ENCODE results near the gene PCYOX1L.

PCYOX1L gene

DNA sequence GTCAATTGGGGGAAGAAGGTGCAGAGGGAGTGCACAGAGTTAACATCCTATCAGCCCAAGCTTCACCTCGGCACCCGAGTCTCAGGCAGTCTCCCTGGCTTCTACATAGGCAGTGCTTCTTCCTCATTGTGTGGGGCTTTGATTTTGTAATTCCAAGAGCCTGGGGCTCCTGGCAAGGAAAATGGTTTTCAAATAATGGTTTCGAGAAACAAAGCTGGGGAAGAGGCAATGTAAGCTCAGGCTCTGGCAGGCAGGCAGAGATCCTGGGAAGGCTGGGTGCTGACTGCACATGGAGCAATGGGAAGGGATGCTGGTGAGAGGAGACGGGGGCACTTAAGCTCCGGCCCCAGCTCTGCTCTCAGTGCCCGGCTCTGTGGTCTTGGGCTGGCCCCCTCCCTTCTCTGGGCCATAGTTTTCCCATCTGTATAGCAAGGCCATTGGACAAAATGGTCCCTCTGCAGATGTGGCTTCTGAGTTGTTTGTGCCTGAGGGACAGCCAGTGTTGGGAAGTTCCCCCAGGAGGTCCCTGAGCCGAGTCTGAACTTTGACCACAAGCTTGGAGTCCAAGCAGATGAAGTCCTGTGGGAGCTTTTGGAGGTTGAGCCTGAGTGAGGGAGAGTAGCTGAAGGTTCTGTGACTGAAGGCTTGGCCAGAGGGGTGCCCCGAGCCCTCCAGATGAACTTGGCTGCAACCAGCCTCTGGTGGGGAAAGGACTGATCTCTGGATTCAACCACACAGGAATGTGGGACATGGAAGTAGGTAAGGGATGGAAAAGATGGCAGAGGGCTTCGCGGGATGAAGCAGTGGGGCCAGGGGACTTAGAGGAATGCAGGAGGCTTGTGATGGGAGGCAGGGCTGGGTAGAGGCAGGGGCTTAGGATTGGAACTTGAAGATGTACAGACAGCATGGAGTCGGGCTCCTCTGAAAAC, 49.7 kb downstream of the PCYOX1L start:
- no peak for DNase-seq (ENCODE audit: low read depth in 2 of 2)

DNA sequence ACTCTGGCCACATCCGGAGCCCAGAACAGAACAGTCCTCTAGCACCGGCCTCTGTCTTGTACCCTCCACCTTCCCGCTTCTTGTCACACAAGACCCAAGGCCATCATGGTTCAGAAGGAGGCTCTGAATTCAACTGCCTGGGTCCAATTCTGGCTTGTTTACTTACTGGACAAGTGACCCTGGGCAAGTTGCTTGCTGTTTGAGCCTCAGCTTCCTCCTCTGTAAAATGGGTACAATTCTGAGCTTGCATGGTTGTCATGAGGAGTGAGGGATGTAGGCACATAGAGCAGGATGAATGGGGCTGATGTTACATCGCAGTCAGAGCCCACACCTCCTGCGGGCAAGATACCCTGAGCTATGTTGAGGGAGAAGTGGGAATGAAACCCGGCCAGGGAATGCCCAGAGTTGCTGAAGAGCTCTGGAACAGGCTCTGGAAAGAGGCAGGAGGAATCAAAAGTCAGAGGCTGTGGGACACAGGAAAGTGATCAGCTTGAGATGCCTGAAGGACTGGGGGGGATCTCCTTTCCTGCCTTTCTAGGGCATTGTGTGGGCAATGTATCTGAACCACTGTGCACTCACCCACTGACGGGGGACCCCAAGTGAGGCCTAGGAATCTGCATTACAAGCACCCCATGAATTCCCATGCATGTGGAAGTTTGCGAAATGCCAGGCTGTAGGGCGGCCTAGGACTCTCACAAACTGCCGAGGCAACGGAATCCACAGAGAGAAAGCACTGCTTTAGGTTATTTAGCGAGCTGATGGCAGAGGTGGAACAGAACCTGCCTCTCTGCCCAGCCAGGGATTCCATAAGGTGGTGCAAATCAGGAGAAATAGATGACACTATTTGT, 50.6 kb downstream of the PCYOX1L start:
- no peak for DNase-seq (ENCODE audit: low read depth in 2 of 2)

DNA sequence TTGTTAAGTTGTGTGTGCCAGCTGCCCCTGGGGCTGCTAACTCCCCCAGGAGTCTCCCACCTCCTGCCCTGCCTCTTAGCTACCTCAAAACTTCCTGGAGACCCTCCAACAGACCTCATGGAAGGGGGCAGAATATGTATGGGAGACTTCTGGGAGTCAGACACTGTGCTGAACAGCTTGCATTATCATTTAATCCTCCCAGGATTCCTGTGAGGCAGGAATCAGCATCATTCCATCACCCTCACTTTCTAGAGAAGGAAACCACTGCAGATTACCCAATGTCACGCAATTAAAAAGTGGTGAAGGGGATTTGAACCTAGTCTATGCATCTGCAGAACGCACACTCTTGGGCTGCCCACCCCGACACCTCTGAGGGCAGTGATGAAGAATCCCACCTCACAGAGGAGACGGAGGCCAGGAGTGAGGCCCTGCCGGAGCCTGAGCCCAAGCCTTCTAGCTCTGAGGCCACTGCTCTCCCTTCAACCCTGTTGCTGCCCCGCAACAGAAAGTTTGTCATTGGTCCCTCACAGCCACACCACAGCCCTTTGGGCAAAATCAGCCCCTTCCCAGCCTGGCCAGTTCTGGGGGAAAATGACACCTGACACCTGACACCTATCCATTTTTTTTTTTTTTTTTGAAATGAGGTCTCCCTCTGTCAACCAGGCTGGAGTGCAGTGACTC, 51.6 kb downstream of the PCYOX1L start:
- no peak for DNase-seq (ENCODE audit: low read depth in 2 of 2)

DNA sequence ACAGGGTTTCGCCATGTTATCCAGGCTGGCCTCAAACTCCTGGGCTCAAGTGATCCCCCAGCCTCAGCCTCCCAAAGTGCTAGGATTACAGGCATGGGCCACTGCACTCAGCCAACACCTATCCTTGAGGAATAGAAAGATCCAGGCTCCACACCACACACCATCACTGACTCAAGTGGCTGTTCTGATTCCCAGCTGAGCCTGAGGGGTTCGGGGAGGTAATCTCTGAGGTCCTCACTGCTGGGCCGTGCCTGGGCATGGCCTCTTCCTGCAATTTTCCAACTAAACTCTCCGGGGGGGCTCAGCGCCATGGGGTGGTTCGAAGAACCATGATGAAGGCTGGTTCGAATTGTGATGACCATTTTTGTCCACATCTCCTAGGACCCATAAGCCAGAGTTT, 52.2 kb downstream of the PCYOX1L start:
- DNase-seq (ENCODE audit: low read depth in 2 of 2), result no peak

DNA sequence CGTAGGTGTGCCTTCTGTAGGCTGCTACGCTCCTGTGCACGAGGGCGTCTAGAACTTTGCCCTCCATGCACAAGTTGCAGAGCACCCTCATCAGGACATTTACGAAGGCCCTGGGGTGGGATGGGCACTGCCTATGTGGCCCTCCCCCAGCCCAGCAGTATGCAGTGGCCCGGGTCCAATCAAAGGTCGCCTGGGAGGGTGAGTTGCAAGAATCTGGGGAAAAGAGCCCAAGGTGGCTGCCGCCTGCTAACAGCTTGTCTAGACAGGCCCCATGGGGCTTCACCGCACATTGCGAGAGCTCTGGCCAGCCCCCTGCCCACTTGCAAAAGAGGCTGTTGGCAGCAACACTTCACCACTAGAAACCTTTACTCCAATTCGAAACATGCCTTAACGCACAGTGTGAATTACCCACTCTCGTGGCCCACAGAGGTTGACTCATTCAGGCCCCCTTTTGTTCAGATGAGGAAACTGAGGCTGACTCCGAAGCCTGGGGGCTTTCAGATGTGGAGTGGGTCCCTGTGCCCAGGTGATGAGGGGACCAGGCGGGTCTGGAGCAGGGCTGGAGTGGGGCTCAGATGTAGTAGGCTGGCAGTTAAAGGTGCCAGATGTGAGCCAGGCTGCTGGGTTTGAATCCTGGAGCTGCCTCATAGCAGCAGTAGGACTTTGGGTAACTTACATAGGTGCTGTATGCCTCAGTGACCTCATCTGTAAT, 53.0 kb downstream of the PCYOX1L start:
- no peak for DNase-seq (ENCODE audit: low read depth in 2 of 2)

DNA sequence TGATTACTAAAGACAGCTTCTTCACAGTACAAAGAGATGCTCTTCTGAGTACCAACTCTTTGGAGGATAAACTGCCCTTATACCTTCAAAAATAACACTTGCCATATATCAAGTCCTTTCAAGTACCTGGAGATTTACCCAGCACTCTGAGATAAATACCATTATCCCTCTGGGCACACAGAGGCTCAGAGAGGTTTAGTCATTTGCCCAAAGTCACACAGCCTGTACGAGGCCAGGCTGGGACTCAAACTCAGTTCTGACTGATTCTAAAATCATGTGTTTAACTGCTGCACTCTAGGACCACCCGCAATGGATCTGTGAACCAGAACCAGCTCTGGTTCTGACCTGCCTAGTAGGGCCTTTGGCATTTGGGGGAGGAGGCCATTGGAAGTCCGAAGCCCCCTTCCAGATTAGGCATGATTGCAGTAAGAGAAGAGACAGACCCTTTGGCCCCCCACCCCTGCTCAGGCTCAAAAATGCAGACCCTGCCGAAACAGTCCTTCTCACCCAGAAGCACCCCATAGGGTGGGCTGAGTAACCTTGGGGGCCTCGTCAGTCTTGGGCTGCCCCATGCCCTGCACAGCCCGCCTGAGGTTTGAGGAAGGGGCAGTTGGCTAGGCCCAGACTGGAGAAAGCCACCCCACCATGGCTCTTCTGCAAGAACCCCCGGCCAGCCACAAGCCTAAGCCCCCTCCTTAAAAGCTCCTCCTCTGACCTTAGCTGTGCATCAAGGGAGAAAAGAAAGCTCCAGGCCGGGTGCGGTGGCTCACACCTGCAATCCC, 54.1 kb downstream of the PCYOX1L start:
- DNase-seq (ENCODE audit: low read depth in 2 of 2), result no peak

DNA sequence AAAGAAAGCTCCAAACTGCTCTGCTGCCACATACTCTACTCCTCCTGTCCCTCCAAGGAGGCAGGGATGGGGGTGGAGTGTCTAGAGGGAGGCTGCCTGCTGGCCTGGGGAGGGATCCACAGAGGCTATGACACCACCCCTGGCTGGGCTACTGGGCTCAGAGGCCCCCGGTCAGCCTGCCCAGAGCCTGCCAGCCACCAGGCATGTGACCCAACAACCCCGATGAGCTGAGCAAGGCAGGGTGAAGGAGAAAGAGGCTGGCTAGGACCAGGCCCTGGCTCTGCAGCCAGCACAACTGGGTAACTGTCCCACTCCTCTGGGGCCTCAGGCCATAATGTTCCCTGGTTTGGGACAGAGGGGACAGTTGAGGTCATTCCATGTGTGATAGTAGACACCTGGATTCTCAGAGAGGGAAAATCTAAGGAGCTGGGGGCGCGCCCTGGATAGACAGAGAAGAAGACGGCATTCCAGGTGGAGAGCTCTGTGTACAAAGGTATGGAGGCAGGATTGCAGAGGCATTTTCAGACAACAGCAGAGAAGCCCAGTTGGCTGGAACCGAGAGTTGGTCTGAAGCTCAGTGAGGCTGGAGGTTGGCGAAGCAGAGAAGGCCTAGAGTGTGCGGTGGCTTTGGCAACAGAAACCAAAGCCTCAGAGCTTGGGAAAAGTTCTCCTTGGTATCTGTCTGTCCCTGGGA, 55.1 kb downstream of the PCYOX1L start:
- DNase-seq (ENCODE audit: low read depth in 2 of 2), result no peak

DNA sequence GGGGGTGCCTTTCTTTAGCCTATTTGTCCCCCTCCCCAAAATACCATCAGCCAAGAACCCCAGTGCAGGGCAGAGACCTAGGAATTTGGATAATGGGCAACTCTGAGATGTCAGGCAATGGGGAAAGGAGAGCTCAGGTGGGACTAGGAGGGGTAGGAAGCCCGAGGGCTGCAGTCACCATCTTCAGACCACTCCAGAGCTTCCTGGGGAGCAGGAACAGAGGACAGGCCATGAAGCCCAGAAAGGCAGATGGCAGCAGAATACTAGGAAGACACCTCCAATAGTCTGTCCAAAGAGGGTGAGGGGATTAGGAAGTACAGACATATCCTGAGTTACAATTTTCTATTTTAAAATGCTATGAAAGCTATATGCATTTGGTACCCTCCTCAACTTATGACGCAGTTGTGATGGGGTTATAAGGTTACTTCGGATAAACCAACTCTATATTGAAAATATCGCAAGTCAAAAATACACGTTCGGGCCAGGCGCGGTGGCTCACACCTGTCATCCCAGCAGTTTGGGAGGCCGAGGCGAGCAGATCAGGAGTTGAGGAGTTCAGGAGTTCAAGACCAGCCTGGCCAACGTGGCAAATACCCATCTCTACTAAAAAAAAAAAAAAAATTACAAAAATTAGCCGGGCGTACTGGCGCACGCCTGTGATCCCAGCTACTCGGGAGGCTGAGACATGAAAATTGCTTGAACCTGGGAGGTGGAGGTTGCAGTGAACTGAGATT, 55.8 kb downstream of the PCYOX1L start:
- no peak for DNase-seq (ENCODE audit: low read depth in 2 of 2)

DNA sequence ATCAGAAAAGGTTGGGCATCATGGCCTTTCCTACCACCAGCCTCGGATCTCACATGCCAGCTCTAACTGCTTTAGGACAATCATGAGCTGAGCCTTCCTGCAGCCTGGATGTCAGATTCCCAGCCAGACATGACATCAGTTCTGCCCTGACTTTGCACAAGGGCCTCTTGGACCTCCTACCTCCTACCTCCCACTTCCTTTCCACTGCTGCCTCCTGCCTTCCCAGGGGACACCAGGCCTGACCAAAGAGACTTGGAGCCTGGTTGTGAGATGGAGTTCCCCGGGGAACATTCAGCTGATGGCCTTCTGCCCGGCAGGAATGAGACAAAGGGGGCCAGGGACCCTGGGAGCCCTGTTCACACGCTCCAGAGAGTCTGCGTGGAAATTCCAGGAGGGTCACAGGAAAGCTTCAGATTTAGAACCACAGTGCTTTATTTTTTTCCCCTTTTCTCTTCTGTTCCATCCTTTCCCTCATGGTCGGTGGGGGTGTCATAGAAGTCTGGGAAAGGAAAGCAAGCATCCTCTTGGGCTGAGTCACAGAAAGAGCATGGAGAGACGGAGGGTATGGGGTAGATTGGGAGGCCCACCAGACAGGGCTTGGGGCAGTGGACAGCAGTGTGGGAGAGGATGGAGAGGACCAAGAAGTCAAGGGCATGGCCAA, 56.7 kb downstream of the PCYOX1L start:
- no peak for DNase-seq (ENCODE audit: low read depth in 2 of 2)

DNA sequence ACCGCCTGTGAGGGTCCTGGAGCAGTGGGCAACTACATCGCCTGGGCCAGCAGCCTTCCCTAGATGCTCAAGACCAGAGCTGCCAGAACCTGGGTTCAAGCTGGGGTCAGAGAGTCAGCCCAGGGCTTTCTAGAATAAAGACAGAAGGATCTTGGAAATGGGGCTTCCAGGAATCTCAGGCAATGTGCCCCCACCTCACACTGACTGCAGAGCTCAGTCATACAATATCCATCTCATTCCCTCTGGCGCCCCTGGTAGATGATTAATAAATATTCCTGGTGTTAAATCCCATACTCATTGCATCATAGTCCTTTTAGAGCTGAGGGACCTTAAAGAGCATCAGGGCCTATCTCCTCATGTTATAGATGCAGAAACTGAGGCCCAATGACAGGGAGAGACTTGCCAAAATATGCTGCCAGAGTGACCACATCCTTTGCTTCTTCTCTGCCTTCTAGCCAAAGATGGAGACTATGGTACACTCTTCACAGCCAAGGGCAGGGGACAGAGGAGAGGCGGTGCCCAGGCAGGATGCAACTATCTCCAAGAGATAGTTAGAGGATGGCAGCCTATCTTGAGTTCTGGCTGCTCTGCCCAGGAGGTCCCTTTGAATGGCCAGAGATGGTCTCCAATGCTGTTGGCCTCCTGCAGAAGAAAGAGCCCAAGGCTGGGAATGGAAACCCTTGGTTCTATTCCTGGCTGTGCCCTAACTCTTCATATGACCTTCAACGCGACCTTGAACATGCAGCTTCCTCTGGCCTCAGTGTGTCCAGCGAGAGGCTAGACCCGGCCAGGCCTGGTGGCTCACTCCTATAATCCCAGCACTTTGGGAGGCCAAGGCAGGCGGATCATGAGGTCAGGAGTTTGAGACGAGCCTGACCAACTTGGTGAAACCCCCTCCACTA, 57.5 kb downstream of the PCYOX1L start:
- no peak for DNase-seq (ENCODE audit: low read depth in 2 of 2)

DNA sequence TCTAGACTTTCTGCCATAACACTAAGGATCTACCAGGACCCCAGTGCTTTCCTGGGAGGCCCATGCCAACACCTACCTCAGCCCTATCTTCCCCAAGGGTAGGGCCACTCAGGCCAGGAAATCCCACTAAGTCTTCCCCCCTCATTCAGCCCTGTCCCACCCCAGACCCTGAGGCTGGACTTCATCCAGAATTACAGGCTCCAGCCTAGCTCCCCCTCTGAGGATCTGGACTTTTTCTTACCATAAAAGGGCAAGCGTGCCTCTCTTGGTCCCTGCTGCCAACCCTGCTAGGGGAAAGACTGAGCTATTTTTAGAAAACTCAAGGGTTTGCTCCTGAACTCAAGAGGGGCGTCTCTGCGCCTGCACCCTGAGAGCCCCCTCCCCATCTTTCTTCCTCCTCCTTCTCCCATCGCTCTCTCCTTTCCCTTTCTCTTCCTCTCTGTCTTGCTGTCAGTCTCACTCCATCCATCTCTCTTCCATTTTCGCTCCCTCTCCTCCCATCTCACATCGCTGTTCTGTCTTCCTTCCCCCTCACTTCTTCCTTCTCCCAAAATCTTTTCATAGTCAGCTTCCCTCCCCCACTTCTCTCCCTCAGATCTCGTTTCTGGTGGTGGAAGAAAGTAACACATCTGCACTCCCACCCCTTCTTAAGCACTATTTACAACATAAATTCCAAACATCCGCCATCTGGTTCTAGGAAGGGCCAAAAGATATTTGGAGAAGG, 59.3 kb downstream of the PCYOX1L start:
- no peak for DNase-seq (ENCODE audit: low read depth in 2 of 2)

DNA sequence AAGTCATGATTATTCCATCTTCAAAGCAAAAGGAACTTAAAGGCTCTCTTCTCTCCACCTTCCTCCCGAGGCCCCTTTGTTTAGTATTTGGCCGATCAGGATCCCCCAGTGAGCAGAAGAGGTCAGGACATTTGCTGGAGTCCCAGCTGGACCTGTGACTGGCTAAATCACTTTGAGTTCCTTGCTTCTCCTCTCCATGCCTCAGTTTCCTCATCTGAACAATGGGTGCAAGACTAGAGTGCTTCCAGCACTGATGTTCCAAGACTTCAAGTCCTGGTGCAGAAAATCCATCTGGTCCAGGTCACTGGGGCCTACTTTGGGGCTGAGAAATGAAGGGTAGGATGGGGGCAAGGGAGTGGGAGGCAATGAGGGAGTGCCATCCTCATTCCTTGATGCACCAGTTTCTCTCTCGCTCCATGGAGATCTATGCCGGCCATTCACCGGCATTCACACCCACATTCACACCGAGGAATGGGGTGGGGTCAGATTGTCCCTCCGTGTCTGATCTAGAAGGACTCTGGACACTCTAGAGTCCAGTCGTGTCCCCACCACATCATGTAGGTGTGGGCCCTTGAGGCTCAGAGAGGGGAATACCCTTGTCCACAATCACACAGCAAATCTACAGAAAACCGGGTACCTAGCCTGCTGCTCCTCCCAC, 60.0 kb downstream of the PCYOX1L start:
- DNase-seq (ENCODE audit: low read depth in 2 of 2), result no peak

DNA sequence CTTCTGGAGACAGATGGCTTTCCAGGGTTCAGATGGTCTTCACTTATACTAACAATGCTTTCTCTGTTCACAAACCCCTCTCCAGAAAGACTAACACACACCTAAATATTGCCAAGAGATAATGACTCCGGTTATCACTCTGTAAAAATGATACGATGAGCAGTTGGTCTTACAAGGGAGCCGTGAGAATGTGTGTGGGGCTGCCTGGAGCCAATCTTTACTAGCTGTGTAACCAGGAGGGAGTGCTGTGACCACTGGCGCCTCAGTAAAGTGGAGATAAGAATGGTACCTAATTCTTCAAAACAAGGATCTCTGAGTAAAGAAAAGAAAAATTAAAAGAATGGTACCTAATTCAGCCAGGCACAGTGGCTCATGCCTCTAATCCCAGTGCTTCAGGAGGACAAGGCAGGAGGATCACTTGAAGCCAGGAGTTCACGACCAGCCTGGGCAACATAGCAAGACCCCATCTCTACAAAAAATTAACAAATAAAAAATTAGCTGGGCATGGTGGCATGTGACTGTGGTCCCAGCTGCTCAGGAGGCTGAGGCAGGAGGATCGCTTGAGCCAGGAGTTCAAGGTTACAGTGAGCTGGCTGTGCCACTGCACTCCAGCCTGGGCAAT, 61.2 kb downstream of the PCYOX1L start:
- no peak for DNase-seq (ENCODE audit: low read depth in 2 of 2)
